K562 (cell line): ENCODE results near the gene WFIKKN2. TPM values are rescaled to one million over a fixed set of nuclear protein-coding genes. Genes with fewer than 3 reads are reported as not detected.
A peak's percentile ranks its signal among the peaks of the same experiment; 100 is the strongest.

ENCODE experiments used
- ATAC-seq: fragments of 200-7000 bp; cut with Tn5 transposase; 3 replicates; pipeline ENCODE4 v1.9.1; 2020; ENCODE audit warnings: moderate library complexity
- BruUV-seq: library from RNA; stranded (reverse); fragments of 400-500 nt; replicated peaks from 2 replicates; lab custom pipeline; 2021; lab: Mats Ljungman, UMichigan
- CTCF ChIA-PET: fragments of 300-600 bp; formaldehyde crosslinking; extraction: SDS; loops from one replicate; lab custom pipeline; 2021; ENCODE audit warnings: low intra/inter-chr PET ratio; lab: Yijun Ruan, JAX
- POLR2A ChIA-PET: fragments of 300-600, 350-650 bp; sonication (Branson Sonifier 250); formaldehyde crosslinking; extraction: SDS; loops from one replicate; lab custom pipeline; 2021; ENCODE audit warnings: antibody characterized with exemption, inconsistent platforms; lab: Yijun Ruan, JAX
- DNase-seq, 4 experiments: peaks; one replicate each; pipeline versions ENCODE4 v3.0.0 to v3.0.0-alpha.2; 2011 to 2018; ENCODE audit warnings: low spot score in 3 of 4, mixed read lengths in 3 of 4; ENCODE audit errors: extremely low read depth in 1 of 4
- FAIRE-seq: peaks from 2 replicates; lab custom pipeline; 2011; peaks lifted over from hg19 to GRCh38; lab: Jason Lieb, UNC
- H2AFZ ChIP-seq: 2 replicates; pipeline ENCODE4 v1.6.0; 2011; ENCODE audit warnings: low read depth, low read length, control low read depth, inconsistent platforms
- H3K27ac ChIP-seq: fragments of 200-600 bp; 3 replicates; pipeline ENCODE4 v1.8.0; 2011; ENCODE audit warnings: low read depth, mild to moderate bottlenecking, control low read depth, inconsistent platforms, low read length, moderate library complexity, mixed read lengths; ENCODE audit errors: extremely low read depth
- H3K27me3 ChIP-seq, 2 experiments: fragments of 300-600 bp in 1 of 2; 2 replicates in 1 of 2; 3 replicates in 1 of 2; pipeline versions ENCODE4 v1.6.0 to v1.8.0; 2011; ENCODE audit warnings: inconsistent platforms in 2 of 2, low read length in 2 of 2, mild to moderate bottlenecking in 1 of 2, mixed read lengths in 1 of 2, moderate library complexity in 1 of 2; ENCODE audit not compliant: control insufficient read depth in 2 of 2, insufficient read depth in 2 of 2
- H3K36me3 ChIP-seq: fragments of 300-600 bp; 3 replicates; pipeline ENCODE4 v1.8.0; 2011; ENCODE audit warnings: mild to moderate bottlenecking, low read length, inconsistent platforms; ENCODE audit not compliant: control insufficient read depth, insufficient read depth
- H3K4me1 ChIP-seq, 2 experiments: fragments of 200-600 bp in 1 of 2; replicated peaks in 1 of 2; 2 replicates in 1 of 2; 3 replicates in 1 of 2; pipeline versions ENCODE4 v1.5.1 to v1.8.0; 2011; ENCODE audit warnings: inconsistent platforms in 2 of 2, low read length in 2 of 2, mild to moderate bottlenecking in 1 of 2, mixed read lengths in 1 of 2, moderate library complexity in 1 of 2; ENCODE audit not compliant: control insufficient read depth in 2 of 2, insufficient read depth in 2 of 2
- H3K4me2 ChIP-seq: 2 replicates; pipeline ENCODE4 v1.6.1; 2011; ENCODE audit warnings: low read length, control low read depth, inconsistent platforms, mixed read lengths; ENCODE audit not compliant: insufficient read depth
- H3K4me3 ChIP-seq: fragments of 200-600 bp; sonication (generic), shearing (Covaris generic); 2 replicates; pipeline ENCODE4 v1.5.1; 2016; ENCODE audit warnings: control low read depth, inconsistent platforms
- H3K79me2 ChIP-seq: fragments of 200-600 bp; 3 replicates; pipeline ENCODE4 v1.8.0; 2011; ENCODE audit warnings: low read length, inconsistent platforms; ENCODE audit not compliant: control insufficient read depth, insufficient read depth
- H3K9ac ChIP-seq, 2 experiments: 2 replicates each; pipeline versions ENCODE4 v1.6.0 to v1.6.1; 2011; ENCODE audit warnings: low read depth in 2 of 2, low read length in 2 of 2, control low read depth in 1 of 2, inconsistent platforms in 1 of 2, mild to moderate bottlenecking in 1 of 2, mixed read lengths in 1 of 2; ENCODE audit not compliant: insufficient read depth in 1 of 2
- H3K9me1 ChIP-seq: one replicate; pipeline ENCODE4 v1.6.0; 2011; ENCODE audit warnings: inconsistent platforms, mild to moderate bottlenecking, low read length, moderate library complexity; ENCODE audit not compliant: control insufficient read depth, insufficient read depth
- H3K9me3 ChIP-seq: replicated peaks from 2 replicates; pipeline ENCODE4 v1.5.1; 2011; ENCODE audit warnings: low read depth, low read length, inconsistent platforms; ENCODE audit not compliant: control insufficient read depth, insufficient read depth
- H4K20me1 ChIP-seq: replicated peaks from 2 replicates; pipeline ENCODE4 v1.6.1; 2011; ENCODE audit warnings: low read length, inconsistent platforms, mixed read lengths; ENCODE audit not compliant: control insufficient read depth, insufficient read depth
- FOXJ2 ChIP-seq: fragments of 200-800 bp; sonication (Bioruptor generic); IDR thresholded peaks from 2 replicates; pipeline ENCODE4 v1.6.1; 2016; ENCODE audit warnings: missing genetic modification characterization, missing compliant biosample characterization
- RFX5 ChIP-seq: IDR thresholded peaks from 2 replicates; pipeline ENCODE4 v1.6.1; 2011; ENCODE audit warnings: low read depth, mild to moderate bottlenecking, improper control_type of control experiment, low read length
- TCF7 ChIP-seq: sonication (generic); IDR thresholded peaks from 2 replicates; pipeline ENCODE4 v1.6.1; 2016; ENCODE audit warnings: antibody characterized with exemption, borderline replicate concordance
- ZNF12 ChIP-seq: sonication (generic); formaldehyde crosslinking; IDR thresholded peaks from 2 replicates; pipeline ENCODE4 v1.4.0; 2020; ENCODE audit warnings: mild to moderate bottlenecking, missing genetic modification reagents
- WGBS: fragments of 100-300 bp; shearing (Covaris generic); methylation state at CpG from one replicate; pipeline ENCODE4 v1.1.6; 2016; ENCODE audit warnings: low coverage, mixed read lengths; ENCODE audit not compliant: insufficient coverage; ENCODE audit errors: missing lambda C conversion rate; 5-methylcytosine and 5-hydroxymethylcytosine counted together
- in situ Hi-C: fragments of 300-500 bp; cut with MboI; formaldehyde crosslinking; loops from 4 replicates; pipeline ENCODE4 v1.15.0; 2018; ENCODE audit warnings: inconsistent platforms, mixed read lengths
- intact Hi-C: fragments of 100-400 bp; cut with micrococcal nuclease; formaldehyde crosslinking; loops from 2 replicates; pipeline ENCODE4 v1.14.2; 2022
- polyA plus RNA-seq, 8 experiments: library from polyadenylated mRNA; depleted of rRNA in 4 of 8; stranded (reverse) in 5 of 8; unstranded in 3 of 8; fragments of >200 nt; fragmentation: Nextera tagmentation in 2 of 8; fragmentation: Illumina TruSeq in 1 of 8; extraction: Ambion mirVana in 2 of 8; extraction: Trizol in 1 of 8; gene quantifications; 2 replicates each; pipeline versions ENCODE4 v1.2.1 to v1.2.3, GENCODE V29; 2011 to 2014; ENCODE audit warnings: inconsistent platforms in 1 of 8, missing spikeins in 1 of 8
- total RNA-seq, 7 experiments: library from RNA; depleted of rRNA in 6 of 7; stranded (reverse); fragments of >200 nt in 6 of 7; fragmentation: Illumina TruSeq in 2 of 7; extraction: Trizol in 2 of 7; gene quantifications; 2 replicates each; pipeline versions ENCODE4 v1.2.1 to v1.2.3, GENCODE V29; 2011 to 2021; ENCODE audit warnings: low replicate concordance in 1 of 7
- TF ChIP-seq, protein P1 (sequence below): fragments of 250-450 bp; sonication (Bioruptor Pico); IDR thresholded peaks from 2 replicates; pipeline ENCODE4 v1.4.0; 2020; ENCODE audit warnings: mild to moderate bottlenecking
- TF ChIP-seq, protein P2 (sequence below): fragments of 200-800 bp; sonication (Bioruptor generic); IDR thresholded peaks from 2 replicates; pipeline ENCODE4 v1.6.1; 2017; ENCODE audit warnings: missing genetic modification characterization, missing compliant biosample characterization
- TF ChIP-seq, protein P3 (sequence below): sonication (generic); formaldehyde crosslinking; IDR thresholded peaks from 2 replicates; pipeline ENCODE4 v1.8.0; 2022; ENCODE audit warnings: missing genetic modification reagents, mild to moderate bottlenecking, borderline replicate concordance
- TF ChIP-seq, protein P4 (sequence below): fragments of 250-450 bp; sonication (Bioruptor Pico); IDR thresholded peaks from 2 replicates; pipeline ENCODE4 v1.4.0; 2020

WFIKKN2 gene
- total and polyA plus RNA-seq, 9 of the 15 experiments (the other 6 are each of a cell fraction or from before 2014, with no cell fraction given): 0.07 TPM; not detected in 8

DNA sequence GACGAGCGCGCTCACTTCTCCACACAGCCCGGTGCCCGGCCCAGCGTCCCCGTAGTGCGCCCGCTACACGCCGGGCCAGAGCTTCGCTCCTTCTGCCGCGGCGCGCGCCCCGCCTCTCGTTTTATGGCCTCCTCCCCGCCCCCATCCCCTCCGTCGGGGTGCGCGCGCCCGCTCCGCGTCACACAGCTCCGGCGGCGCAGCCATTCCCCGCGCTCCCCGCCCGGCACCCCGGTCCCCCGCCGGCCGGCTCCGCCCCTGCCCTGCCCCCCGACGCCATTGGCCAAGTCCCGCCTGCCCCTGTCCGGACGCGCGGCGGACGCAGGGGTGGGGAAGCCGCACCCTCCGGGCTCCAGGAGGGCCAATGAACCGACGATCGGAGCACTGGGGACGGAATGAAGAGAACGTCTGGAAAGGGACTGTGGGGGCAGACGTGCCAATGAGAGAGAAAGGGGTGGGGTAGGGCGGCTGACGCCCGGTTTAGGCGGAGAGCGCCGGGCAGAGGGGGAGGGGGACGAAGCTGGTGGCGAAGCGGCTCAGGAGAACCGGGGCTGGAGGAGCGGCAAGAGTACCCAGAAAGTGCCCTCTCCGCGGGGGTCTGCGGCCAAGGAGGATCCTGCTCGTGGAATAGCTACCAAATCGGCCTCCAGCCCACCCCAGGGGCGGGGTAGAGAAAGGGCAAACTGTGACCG is 31.0 kb downstream of the WFIKKN2 start, which contains the start of gene TOB1:
Gene TOB1, minus strand, starts transcription at position 94 of the 689 bp plus-strand sequence. CDS start 2,337 bp downstream, outside the sequence.
- BruUV-seq: TSS peak; percentile 86
- TF ChIP-seq RFX5 (no peak), ZNF12 (CRISPR knock-in tag) (0 out of 2 replicates have a peak, but pooled peaks have one; percentile 21), TCF7 (peak; percentile 69; the same call in 1 of the 2 replicates), FOXJ2 (tag) (0 out of 2 replicates have a peak, but pooled peaks have one; percentile 12)
- TF ChIP-seq, protein P1, sequence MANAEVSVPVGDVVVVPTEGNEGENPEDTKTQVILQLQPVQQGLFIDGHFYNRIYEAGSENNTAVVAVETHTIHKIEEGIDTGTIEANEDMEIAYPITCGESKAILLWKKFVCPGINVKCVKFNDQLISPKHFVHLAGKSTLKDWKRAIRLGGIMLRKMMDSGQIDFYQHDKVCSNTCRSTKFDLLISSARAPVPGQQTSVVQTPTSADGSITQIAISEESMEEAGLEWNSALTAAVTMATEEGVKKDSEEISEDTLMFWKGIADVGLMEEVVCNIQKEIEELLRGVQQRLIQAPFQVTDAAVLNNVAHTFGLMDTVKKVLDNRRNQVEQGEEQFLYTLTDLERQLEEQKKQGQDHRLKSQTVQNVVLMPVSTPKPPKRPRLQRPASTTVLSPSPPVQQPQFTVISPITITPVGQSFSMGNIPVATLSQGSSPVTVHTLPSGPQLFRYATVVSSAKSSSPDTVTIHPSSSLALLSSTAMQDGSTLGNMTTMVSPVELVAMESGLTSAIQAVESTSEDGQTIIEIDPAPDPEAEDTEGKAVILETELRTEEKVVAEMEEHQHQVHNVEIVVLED (CRISPR knock-in tag): peak; percentile 71
- TF ChIP-seq, protein P2, sequence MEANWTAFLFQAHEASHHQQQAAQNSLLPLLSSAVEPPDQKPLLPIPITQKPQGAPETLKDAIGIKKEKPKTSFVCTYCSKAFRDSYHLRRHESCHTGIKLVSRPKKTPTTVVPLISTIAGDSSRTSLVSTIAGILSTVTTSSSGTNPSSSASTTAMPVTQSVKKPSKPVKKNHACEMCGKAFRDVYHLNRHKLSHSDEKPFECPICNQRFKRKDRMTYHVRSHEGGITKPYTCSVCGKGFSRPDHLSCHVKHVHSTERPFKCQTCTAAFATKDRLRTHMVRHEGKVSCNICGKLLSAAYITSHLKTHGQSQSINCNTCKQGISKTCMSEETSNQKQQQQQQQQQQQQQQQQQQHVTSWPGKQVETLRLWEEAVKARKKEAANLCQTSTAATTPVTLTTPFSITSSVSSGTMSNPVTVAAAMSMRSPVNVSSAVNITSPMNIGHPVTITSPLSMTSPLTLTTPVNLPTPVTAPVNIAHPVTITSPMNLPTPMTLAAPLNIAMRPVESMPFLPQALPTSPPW: peak; percentile 95
- TF ChIP-seq, protein P3, sequence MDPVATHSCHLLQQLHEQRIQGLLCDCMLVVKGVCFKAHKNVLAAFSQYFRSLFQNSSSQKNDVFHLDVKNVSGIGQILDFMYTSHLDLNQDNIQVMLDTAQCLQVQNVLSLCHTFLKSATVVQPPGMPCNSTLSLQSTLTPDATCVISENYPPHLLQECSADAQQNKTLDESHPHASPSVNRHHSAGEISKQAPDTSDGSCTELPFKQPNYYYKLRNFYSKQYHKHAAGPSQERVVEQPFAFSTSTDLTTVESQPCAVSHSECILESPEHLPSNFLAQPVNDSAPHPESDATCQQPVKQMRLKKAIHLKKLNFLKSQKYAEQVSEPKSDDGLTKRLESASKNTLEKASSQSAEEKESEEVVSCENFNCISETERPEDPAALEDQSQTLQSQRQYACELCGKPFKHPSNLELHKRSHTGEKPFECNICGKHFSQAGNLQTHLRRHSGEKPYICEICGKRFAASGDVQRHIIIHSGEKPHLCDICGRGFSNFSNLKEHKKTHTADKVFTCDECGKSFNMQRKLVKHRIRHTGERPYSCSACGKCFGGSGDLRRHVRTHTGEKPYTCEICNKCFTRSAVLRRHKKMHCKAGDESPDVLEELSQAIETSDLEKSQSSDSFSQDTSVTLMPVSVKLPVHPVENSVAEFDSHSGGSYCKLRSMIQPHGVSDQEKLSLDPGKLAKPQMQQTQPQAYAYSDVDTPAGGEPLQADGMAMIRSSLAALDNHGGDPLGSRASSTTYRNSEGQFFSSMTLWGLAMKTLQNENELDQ: no peak
- TF ChIP-seq, protein P4, sequence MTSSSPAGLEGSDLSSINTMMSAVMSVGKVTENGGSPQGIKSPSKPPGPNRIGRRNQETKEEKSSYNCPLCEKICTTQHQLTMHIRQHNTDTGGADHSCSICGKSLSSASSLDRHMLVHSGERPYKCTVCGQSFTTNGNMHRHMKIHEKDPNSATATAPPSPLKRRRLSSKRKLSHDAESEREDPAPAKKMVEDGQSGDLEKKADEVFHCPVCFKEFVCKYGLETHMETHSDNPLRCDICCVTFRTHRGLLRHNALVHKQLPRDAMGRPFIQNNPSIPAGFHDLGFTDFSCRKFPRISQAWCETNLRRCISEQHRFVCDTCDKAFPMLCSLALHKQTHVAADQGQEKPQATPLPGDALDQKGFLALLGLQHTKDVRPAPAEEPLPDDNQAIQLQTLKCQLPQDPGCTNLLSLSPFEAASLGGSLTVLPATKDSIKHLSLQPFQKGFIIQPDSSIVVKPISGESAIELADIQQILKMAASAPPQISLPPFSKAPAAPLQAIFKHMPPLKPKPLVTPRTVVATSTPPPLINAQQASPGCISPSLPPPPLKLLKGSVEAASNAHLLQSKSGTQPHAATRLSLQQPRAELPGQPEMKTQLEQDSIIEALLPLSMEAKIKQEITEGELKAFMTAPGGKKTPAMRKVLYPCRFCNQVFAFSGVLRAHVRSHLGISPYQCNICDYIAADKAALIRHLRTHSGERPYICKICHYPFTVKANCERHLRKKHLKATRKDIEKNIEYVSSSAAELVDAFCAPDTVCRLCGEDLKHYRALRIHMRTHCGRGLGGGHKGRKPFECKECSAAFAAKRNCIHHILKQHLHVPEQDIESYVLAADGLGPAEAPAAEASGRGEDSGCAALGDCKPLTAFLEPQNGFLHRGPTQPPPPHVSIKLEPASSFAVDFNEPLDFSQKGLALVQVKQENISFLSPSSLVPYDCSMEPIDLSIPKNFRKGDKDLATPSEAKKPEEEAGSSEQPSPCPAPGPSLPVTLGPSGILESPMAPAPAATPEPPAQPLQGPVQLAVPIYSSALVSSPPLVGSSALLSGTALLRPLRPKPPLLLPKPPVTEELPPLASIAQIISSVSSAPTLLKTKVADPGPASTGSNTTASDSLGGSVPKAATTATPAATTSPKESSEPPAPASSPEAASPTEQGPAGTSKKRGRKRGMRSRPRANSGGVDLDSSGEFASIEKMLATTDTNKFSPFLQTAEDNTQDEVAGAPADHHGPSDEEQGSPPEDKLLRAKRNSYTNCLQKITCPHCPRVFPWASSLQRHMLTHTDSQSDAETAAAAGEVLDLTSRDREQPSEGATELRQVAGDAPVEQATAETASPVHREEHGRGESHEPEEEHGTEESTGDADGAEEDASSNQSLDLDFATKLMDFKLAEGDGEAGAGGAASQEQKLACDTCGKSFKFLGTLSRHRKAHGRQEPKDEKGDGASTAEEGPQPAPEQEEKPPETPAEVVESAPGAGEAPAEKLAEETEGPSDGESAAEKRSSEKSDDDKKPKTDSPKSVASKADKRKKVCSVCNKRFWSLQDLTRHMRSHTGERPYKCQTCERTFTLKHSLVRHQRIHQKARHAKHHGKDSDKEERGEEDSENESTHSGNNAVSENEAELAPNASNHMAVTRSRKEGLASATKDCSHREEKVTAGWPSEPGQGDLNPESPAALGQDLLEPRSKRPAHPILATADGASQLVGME (CRISPR knock-in tag): 0 out of 2 replicates have a peak, but pooled peaks have one; percentile 21

More for the DNA sequence above, 31.0 kb downstream of the WFIKKN2 start, which contains the start of gene TOB1:
- peak; percentile 92 to 96 (median 94) for DNase-seq
- H2AFZ ChIP-seq: peak within 1 kb of the TSS; percentile 94
- H3K27ac ChIP-seq: peak within 1 kb of the TSS; percentile 88
- no peaks in the 10 kb centered on the region for H3K9me3 ChIP-seq
- peaks cover 41% of the 10 kb centered on the region for H3K79me2 ChIP-seq
- H3K27me3 ChIP-seq: no peaks in the 10 kb centered on the region
- peaks cover 12% of the 10 kb centered on the region for H4K20me1 ChIP-seq
- peak within 1 kb of the TSS; percentile 88 for H3K4me3 ChIP-seq
- peak within 1 kb of the TSS; percentile 80 to 98 for H3K9ac ChIP-seq
- WGBS: under 1% methylated on average over 20 of the region's 75 CpGs
- H3K9me1 ChIP-seq: no peaks in the 10 kb centered on the region
- ChIA-PET CTCF (interaction anchor here (1.5 kb wide), 1 partner anchor 90 kb away, joined by 5 read pairs; no protein-coding TSS in a partner anchor), POLR2A (interaction anchor here (0.6 to 7.7 kb wide), 44 partner anchors 9 to 1091 kb away, joined by 3 to 207 read pairs (median 6); no protein-coding TSS in a partner anchor)
- peak; percentile 81 for FAIRE-seq
- H3K4me1 ChIP-seq: peaks cover 11 to 13% of the 10 kb centered on the region in 2 experiments; a peak in 4 of 5 replicates
- H3K4me2 ChIP-seq: peak within 1 kb of the TSS; percentile 96
- peak; percentile 89 for ATAC-seq
- in situ Hi-C loops (loop anchor here (10.0 kb wide), 1 partner anchor 288 kb away; the partner anchor contains the start of gene NME1), intact Hi-C loops (loop anchor here (5.0 kb wide), 1 partner anchor 301 kb away; the partner anchor contains the start of gene NME2)
- H3K36me3 ChIP-seq: peaks cover 25% of the 10 kb centered on the region
